Muscle layer of colon (tissue), 2 donors: ENCODE data around the gene TLR6.

Source experiments
- H3K27ac ChIP-seq: one replicate; pipeline ENCODE4 v1.7.0; 2013; ENCODE audit warnings: low read depth, mild to moderate bottlenecking, low read length, moderate library complexity
- H3K27me3 ChIP-seq, 2 donors: one replicate each; pipeline ENCODE4 v1.7.0; 2013; ENCODE audit warnings: low read length in 2 of 2, mild to moderate bottlenecking in 2 of 2; ENCODE audit not compliant: insufficient read depth in 2 of 2, control insufficient read depth in 1 of 2
- H3K36me3 ChIP-seq: one replicate; pipeline ENCODE4 v1.7.0; 2013; ENCODE audit warnings: mild to moderate bottlenecking, low read length; ENCODE audit not compliant: insufficient read depth
- H3K4me1 ChIP-seq: one replicate; pipeline ENCODE4 v1.7.0; 2013; ENCODE audit warnings: mild to moderate bottlenecking, low read length; ENCODE audit not compliant: insufficient read depth
- H3K4me3 ChIP-seq, 2 donors: one replicate each; pipeline ENCODE4 v1.7.0; 2013; ENCODE audit warnings: low read length in 2 of 2, low read depth in 1 of 2, mild to moderate bottlenecking in 1 of 2, moderate library complexity in 1 of 2
- H3K9ac ChIP-seq: one replicate; pipeline ENCODE4 v1.7.0; 2013; ENCODE audit warnings: low read length
- H3K9me3 ChIP-seq: one replicate; pipeline ENCODE4 v1.7.0; 2013; ENCODE audit warnings: mild to moderate bottlenecking, low read length
- donor health status: abdominal sarcoma.
- donor health status: Adenocarcinoma of cecum.

TLR6 gene

GRCh38 chr4:38803833-38804653, 52.6 kb downstream of the TLR6 start:
- no peaks in the 10 kb centered on the region for H3K27me3 ChIP-seq
- H3K36me3 ChIP-seq, result no peaks in the 10 kb centered on the region
- peak overlapping the region; percentile 10 for H3K27ac ChIP-seq
- H3K9me3 ChIP-seq, result no peaks in the 10 kb centered on the region
- no peak overlapping the region for H3K9ac ChIP-seq
- peak overlapping the region; percentile 14 to 25 for H3K4me3 ChIP-seq
- no peaks in the 10 kb centered on the region for H3K4me1 ChIP-seq

DNA sequence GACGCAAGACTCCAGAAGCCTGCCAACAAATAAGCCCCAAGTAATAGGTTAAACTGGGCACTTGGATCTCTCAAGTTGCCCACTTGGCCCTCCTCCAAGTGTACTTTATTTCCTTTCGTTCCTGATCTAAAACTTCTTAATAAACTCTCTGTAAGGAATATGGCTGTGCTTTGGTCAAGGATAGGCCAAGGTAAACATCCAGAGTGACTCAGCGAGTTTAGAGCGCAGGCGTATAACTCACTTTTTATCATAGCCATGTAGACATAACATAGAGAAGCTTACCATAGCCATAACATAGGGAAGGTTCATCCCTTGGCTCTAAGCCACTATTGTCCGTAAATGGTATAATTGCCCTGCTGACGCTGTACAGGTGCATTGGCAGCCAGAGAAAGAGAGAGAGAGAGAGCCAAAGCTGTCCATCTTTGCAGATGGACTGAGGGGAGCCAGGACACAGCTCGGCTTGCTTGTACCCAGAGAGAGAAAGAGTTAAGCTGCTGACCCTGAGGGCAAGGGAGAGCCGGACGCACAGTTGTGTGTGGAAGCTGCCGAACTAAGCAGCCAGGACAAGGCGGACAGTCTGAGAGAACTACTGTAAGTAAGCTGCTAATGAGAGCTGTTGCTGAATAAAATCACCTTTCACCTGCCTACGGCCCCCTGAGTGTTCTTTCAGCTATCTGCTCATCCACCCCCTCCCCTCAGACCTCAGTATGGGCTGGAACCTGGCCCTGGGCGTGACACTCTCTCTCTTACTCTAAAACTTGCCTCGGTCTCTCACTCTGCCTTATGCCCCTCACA, 53.9 kb downstream of the TLR6 start:
- Histone ChIP-seq H3K9me3 (no peaks in the 10 kb centered on the region), H3K27me3 (no peaks in the 10 kb centered on the region), H3K4me3 (peak overlapping the region in 1 of 2 donors; percentile 15), H3K9ac (no peak overlapping the region), H3K27ac (no peak overlapping the region), H3K4me1 (no peaks in the 10 kb centered on the region), H3K36me3 (peaks cover 4% of the 10 kb centered on the region)

GRCh38 chr4:38800961-38801450, 55.6 kb downstream of the TLR6 start:
- H3K9ac ChIP-seq, result no peak overlapping the region
- no peaks in the 10 kb centered on the region for H3K4me1 ChIP-seq
- no peaks in the 10 kb centered on the region for H3K9me3 ChIP-seq
- no peak overlapping the region for H3K27ac ChIP-seq
- no peaks in the 10 kb centered on the region for H3K27me3 ChIP-seq
- H3K4me3 ChIP-seq, result no peak overlapping the region
- H3K36me3 ChIP-seq, result peaks cover 4% of the 10 kb centered on the region

DNA sequence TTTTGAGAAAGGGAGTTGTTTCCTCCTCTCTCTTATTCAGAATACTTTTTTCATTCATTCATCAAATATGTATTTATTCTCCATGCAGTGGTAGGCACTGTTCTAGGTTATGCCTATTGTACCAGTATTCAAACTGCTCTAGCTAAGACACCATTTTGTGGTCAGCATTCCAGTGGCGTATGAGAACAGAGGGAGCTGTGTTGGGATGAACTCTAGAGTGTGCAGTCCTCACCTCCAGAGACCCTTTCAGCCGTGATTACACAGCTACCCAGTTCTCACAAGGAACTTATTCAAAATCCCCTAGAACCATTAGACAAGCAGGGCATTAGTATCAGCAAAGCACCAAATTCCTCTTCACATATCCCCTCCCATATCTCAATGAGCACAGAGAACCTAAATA, 56.3 kb downstream of the TLR6 start:
- Histone ChIP-seq H3K9me3 (no peaks in the 10 kb centered on the region), H3K4me1 (no peaks in the 10 kb centered on the region), H3K27me3 (no peaks in the 10 kb centered on the region), H3K9ac (no peak overlapping the region), H3K27ac (no peak overlapping the region), H3K4me3 (no peak overlapping the region), H3K36me3 (peaks cover 4% of the 10 kb centered on the region)

GRCh38 chr4:38795087-38795486, 61.5 kb downstream of the TLR6 start:
- Histone ChIP-seq H3K36me3 (peaks cover 4% of the 10 kb centered on the region), H3K9ac (no peak overlapping the region), H3K4me1 (no peaks in the 10 kb centered on the region), H3K27ac (no peak overlapping the region), H3K27me3 (no peaks in the 10 kb centered on the region), H3K9me3 (no peaks in the 10 kb centered on the region), H3K4me3 (no peak overlapping the region)

DNA sequence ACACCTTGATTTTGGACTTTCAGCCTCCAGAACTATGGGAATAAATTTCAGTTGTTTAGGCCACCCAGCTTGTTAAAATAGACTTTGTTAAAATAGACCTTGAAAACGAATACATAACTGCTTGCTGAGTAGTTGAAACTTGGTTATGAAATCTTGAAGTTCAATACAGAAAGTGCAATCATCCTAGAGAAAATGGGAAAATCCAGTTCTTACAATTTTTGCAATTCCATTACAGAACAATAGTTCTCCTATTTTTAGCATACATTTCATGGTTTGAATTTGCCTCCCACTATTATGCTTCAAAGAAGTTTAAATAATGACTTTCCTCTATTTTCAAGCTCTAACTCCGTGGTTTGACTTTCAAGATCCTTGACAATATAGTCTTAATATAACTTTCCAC, 62.6 kb downstream of the TLR6 start:
- Histone ChIP-seq H3K4me1 (no peaks in the 10 kb centered on the region), H3K27me3 (no peaks in the 10 kb centered on the region), H3K9me3 (no peaks in the 10 kb centered on the region), H3K36me3 (peaks cover 4% of the 10 kb centered on the region), H3K4me3 (no peak overlapping the region), H3K27ac (no peak overlapping the region), H3K9ac (no peak overlapping the region)

- Histone ChIP-seq H3K9ac (no peak overlapping the region), H3K4me3 (no peak overlapping the region), H3K27me3 (no peaks in the 10 kb centered on the region)
Observed at GRCh38 chr4:38791010-38791409, 65.6 kb downstream of the TLR6 start.

GRCh38 chr4:38788317-38788716, 68.3 kb downstream of the TLR6 start:
- Histone ChIP-seq H3K36me3 (no peaks in the 10 kb centered on the region), H3K4me3 (no peak overlapping the region), H3K27ac (no peak overlapping the region), H3K4me1 (no peaks in the 10 kb centered on the region), H3K27me3 (no peaks in the 10 kb centered on the region), H3K9me3 (no peaks in the 10 kb centered on the region), H3K9ac (no peak overlapping the region)

More at GRCh38 chr4:38791010-38791409, 65.6 kb downstream of the TLR6 start:
- no peak overlapping the region for H3K27ac ChIP-seq
- no peaks in the 10 kb centered on the region for H3K4me1 ChIP-seq
- H3K36me3 ChIP-seq, result no peaks in the 10 kb centered on the region
- H3K9me3 ChIP-seq, result no peaks in the 10 kb centered on the region

GRCh38 chr4:38787693-38788092, 68.9 kb downstream of the TLR6 start:
- H3K9me3 ChIP-seq, result no peaks in the 10 kb centered on the region
- H3K4me3 ChIP-seq, result no peak overlapping the region
- H3K27me3 ChIP-seq, result no peaks in the 10 kb centered on the region
- no peak overlapping the region for H3K9ac ChIP-seq
- no peak overlapping the region for H3K27ac ChIP-seq
- no peaks in the 10 kb centered on the region for H3K4me1 ChIP-seq
- H3K36me3 ChIP-seq, result no peaks in the 10 kb centered on the region

DNA sequence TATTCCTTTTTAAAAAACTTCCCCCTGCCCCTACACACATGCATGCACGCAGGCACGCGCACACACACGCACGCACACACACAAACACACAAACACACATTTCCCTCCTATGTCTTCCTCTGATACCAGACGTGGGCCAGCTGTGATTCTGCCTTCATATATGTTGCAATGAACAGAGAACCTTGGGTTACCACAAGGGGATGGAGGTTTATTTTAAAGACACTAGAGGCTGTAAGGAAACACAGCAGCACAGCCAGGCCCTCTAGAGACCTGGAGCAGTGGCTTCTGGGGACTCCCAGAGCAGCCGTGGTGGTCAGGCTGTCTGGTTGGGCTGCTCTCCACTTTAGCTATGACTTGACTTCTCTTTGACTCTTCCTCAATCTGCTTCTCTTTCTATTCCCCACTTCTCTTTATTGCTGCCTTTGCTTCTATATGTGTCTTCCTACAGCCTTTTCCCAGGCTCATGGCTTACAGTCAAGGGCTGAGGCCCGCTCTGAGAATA, 70.7 kb downstream of the TLR6 start:
- Histone ChIP-seq H3K9me3 (no peaks in the 10 kb centered on the region), H3K4me3 (no peak overlapping the region), H3K9ac (no peak overlapping the region), H3K4me1 (no peaks in the 10 kb centered on the region), H3K27ac (no peak overlapping the region), H3K27me3 (no peaks in the 10 kb centered on the region), H3K36me3 (no peaks in the 10 kb centered on the region)

GRCh38 chr4:38785041-38785790, 71.4 kb downstream of the TLR6 start:
- Histone ChIP-seq H3K9me3 (no peaks in the 10 kb centered on the region), H3K4me3 (no peak overlapping the region), H3K36me3 (no peaks in the 10 kb centered on the region), H3K27ac (no peak overlapping the region), H3K9ac (no peak overlapping the region), H3K27me3 (no peaks in the 10 kb centered on the region), H3K4me1 (no peaks in the 10 kb centered on the region)
